ENCODE data around the gene EIF4E1B.

DNA sequence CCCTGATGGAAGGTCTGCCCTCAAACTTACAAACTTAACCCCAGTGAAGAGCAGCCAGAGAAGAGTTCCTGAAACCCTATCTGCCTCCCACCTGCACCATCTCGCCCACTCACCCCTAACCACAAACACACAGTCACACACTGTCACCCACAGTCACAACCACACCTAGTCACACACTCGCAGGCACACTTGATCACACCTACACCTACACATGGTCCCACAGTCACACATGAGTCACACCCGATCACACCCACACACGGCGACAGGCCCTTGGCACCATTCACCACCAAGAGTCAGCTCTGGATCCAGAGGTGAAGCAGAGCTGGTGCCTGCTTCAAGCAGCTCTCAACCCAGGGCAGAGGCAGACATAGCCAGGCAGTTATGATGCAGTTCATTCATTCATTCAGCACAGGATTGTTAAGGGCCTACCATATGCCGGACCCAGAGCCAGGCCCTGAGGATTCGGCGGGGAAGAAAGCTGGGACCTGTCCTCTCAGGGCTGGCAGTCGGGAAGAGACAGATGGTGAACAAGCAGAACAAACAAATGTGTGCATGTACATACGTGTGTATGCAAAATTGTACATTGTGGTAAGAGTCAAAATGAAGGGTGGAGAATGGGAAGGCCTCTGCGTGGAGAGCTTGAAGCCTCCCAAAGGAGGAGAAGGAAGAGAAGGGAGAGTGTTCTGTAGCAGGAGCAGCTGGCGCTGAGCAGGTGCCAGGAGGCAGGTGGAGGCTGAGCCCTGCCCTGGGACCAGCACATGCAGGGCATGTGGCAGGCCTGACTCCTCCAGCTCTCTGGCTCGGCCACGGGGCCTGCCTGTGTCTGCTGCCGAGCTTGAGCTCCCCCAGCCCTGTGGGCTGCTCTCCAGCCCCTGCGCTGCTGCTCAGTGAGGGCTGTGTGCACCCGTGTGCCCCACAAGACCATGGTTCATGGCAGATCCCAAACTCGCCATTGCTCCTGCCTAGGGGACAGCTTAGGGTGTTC lies 23.2 kb downstream of the EIF4E1B start:
- TF ChIP-seq, protein P1, sequence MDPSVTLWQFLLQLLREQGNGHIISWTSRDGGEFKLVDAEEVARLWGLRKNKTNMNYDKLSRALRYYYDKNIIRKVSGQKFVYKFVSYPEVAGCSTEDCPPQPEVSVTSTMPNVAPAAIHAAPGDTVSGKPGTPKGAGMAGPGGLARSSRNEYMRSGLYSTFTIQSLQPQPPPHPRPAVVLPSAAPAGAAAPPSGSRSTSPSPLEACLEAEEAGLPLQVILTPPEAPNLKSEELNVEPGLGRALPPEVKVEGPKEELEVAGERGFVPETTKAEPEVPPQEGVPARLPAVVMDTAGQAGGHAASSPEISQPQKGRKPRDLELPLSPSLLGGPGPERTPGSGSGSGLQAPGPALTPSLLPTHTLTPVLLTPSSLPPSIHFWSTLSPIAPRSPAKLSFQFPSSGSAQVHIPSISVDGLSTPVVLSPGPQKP (IDR thresholded peaks at IDR 0.05; ENCODE audit: low read depth, low read length), result no peak
- TF ChIP-seq POLR2A (IDR thresholded peaks at IDR 0.05; ENCODE audit: low read length) (no peak), ZNF302 (CRISPR knock-in tag; IDR thresholded peaks at IDR 0.05) (no peak), ZFP36 (IDR thresholded peaks at IDR 0.05; ENCODE audit: borderline replicate concordance, partially characterized antibody) (no peak), JUNB (IDR thresholded peaks at IDR 0.05) (no peak), CEBPB (IDR thresholded peaks at IDR 0.05) (no peak), EHMT2 (IDR thresholded peaks at IDR 0.05; ENCODE audit: low read depth) (no peak), HOXA7 (CRISPR knock-in tag; IDR thresholded peaks at IDR 0.05) (no peak)
- TF ChIP-seq, protein P2, sequence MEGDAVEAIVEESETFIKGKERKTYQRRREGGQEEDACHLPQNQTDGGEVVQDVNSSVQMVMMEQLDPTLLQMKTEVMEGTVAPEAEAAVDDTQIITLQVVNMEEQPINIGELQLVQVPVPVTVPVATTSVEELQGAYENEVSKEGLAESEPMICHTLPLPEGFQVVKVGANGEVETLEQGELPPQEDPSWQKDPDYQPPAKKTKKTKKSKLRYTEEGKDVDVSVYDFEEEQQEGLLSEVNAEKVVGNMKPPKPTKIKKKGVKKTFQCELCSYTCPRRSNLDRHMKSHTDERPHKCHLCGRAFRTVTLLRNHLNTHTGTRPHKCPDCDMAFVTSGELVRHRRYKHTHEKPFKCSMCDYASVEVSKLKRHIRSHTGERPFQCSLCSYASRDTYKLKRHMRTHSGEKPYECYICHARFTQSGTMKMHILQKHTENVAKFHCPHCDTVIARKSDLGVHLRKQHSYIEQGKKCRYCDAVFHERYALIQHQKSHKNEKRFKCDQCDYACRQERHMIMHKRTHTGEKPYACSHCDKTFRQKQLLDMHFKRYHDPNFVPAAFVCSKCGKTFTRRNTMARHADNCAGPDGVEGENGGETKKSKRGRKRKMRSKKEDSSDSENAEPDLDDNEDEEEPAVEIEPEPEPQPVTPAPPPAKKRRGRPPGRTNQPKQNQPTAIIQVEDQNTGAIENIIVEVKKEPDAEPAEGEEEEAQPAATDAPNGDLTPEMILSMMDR (IDR thresholded peaks at IDR 0.05), result no peak
- TF ChIP-seq, protein P3, sequence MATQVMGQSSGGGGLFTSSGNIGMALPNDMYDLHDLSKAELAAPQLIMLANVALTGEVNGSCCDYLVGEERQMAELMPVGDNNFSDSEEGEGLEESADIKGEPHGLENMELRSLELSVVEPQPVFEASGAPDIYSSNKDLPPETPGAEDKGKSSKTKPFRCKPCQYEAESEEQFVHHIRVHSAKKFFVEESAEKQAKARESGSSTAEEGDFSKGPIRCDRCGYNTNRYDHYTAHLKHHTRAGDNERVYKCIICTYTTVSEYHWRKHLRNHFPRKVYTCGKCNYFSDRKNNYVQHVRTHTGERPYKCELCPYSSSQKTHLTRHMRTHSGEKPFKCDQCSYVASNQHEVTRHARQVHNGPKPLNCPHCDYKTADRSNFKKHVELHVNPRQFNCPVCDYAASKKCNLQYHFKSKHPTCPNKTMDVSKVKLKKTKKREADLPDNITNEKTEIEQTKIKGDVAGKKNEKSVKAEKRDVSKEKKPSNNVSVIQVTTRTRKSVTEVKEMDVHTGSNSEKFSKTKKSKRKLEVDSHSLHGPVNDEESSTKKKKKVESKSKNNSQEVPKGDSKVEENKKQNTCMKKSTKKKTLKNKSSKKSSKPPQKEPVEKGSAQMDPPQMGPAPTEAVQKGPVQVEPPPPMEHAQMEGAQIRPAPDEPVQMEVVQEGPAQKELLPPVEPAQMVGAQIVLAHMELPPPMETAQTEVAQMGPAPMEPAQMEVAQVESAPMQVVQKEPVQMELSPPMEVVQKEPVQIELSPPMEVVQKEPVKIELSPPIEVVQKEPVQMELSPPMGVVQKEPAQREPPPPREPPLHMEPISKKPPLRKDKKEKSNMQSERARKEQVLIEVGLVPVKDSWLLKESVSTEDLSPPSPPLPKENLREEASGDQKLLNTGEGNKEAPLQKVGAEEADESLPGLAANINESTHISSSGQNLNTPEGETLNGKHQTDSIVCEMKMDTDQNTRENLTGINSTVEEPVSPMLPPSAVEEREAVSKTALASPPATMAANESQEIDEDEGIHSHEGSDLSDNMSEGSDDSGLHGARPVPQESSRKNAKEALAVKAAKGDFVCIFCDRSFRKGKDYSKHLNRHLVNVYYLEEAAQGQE (IDR thresholded peaks at IDR 0.05), result no peak
